HepG2 (cell line): ENCODE data around the gene EBP. TPM values are rescaled to one million over a fixed set of nuclear protein-coding genes. Genes with fewer than 3 reads are reported as not detected.
A peak's percentile ranks its signal among the peaks of the same experiment; 100 is the strongest.

Experiments
- ATAC-seq: fragments of 200-7000 bp; cut with Tn5 transposase; 3 replicates; pipeline ENCODE4 v1.9.1; 2020; ENCODE audit warnings: mild to moderate bottlenecking, moderate library complexity
- BruUV-seq: library from RNA; stranded (reverse); fragments of 400-500 nt; replicated peaks from 2 replicates; lab custom pipeline; 2021; lab: Mats Ljungman, UMichigan
- CTCF ChIA-PET: fragments of 300-600 bp; formaldehyde crosslinking; extraction: SDS; loops from one replicate; lab custom pipeline; 2021; ENCODE audit warnings: low total read pairs, inconsistent platforms, low intra/inter-chr PET ratio; lab: Yijun Ruan, JAX
- POLR2A ChIA-PET: fragments of 350-600 bp; sonication (Branson Sonifier 250); formaldehyde crosslinking; loops from one replicate; lab custom pipeline; 2020; ENCODE audit warnings: antibody characterized with exemption, inconsistent platforms; lab: Yijun Ruan, JAX
- DNase-seq: peaks from one replicate; pipeline ENCODE4 v3.0.0-alpha.2; 2015; ENCODE audit warnings: low spot score
- FAIRE-seq: peaks from 3 replicates; lab custom pipeline; 2011; peaks lifted over from hg19 to GRCh38; lab: Jason Lieb, UNC
- H2AFZ ChIP-seq: one replicate; pipeline ENCODE4 v1.6.1; 2011; ENCODE audit warnings: low read length, inconsistent platforms
- H3K27ac ChIP-seq: fragments of 300-600 bp; 3 replicates; pipeline ENCODE4 v1.8.0; 2011; ENCODE audit warnings: mixed run types, mild to moderate bottlenecking, mixed read lengths, low read length, inconsistent platforms; ENCODE audit not compliant: insufficient read depth; ENCODE audit errors: extremely low read length
- H3K27me3 ChIP-seq, 2 experiments: fragments of 200-600 bp in 1 of 2; 2 replicates in 1 of 2; 3 replicates in 1 of 2; pipeline versions ENCODE4 v1.6.0 to v1.8.0; 2011; ENCODE audit warnings: low read length in 2 of 2, mild to moderate bottlenecking in 2 of 2, moderate library complexity in 2 of 2, inconsistent platforms in 1 of 2; ENCODE audit not compliant: insufficient read depth in 2 of 2, control insufficient read depth in 1 of 2
- H3K36me3 ChIP-seq, 2 experiments: fragments of 200-600 bp in 1 of 2; replicated peaks in 1 of 2; 2 replicates in 1 of 2; 3 replicates in 1 of 2; pipeline versions ENCODE4 v1.5.1 to v1.8.0; 2011; ENCODE audit warnings: low read length in 2 of 2, inconsistent platforms in 1 of 2; ENCODE audit not compliant: insufficient read depth in 2 of 2, control insufficient read depth in 1 of 2
- H3K4me1 ChIP-seq: 2 replicates; pipeline ENCODE4 v1.5.1; 2012; ENCODE audit warnings: low read length, inconsistent platforms; ENCODE audit not compliant: insufficient read depth
- H3K4me2 ChIP-seq: 2 replicates; pipeline ENCODE4 v1.6.0; 2011; ENCODE audit warnings: low read depth, low read length, inconsistent platforms
- H3K4me3 ChIP-seq, 3 experiments: fragments of 200-600 bp in 1 of 3; sonication (generic), shearing (Covaris generic) in 1 of 3; replicated peaks in 1 of 3; 2 replicates each; pipeline ENCODE4 v1.5.1; 2011 to 2016; ENCODE audit warnings: low read length in 3 of 3, inconsistent platforms in 2 of 3, low read depth in 2 of 3, mild to moderate bottlenecking in 2 of 3, control low read depth in 1 of 3, mixed read lengths in 1 of 3; ENCODE audit not compliant: insufficient read depth in 1 of 3
- H3K79me2 ChIP-seq: one replicate; pipeline ENCODE4 v1.6.1; 2011; ENCODE audit warnings: low read length, inconsistent platforms; ENCODE audit not compliant: insufficient read depth
- H3K9ac ChIP-seq: 2 replicates; pipeline ENCODE4 v1.6.0; 2011; ENCODE audit warnings: mild to moderate bottlenecking, low read depth, low read length, inconsistent platforms; ENCODE audit not compliant: insufficient read depth
- H3K9me3 ChIP-seq: 2 replicates; pipeline ENCODE4 v1.5.1; 2012; ENCODE audit warnings: mild to moderate bottlenecking, low read length
- H4K20me1 ChIP-seq: 2 replicates; pipeline ENCODE4 v1.6.0; 2011; ENCODE audit warnings: inconsistent platforms, mild to moderate bottlenecking, low read length, moderate library complexity; ENCODE audit not compliant: insufficient read depth
- ARNT2 ChIP-seq: sonication (generic); formaldehyde crosslinking; IDR thresholded peaks from 2 replicates; pipeline ENCODE4 v1.8.0; 2022; ENCODE audit warnings: mild to moderate bottlenecking, low read depth, missing genetic modification reagents, moderate library complexity
- ATF3 ChIP-seq: sonication (generic); formaldehyde crosslinking; IDR thresholded peaks from 2 replicates; pipeline ENCODE4 v1.4.0; 2020; ENCODE audit warnings: missing genetic modification reagents
- ATF7 ChIP-seq, 2 experiments: fragments of 450-650 bp in 1 of 2; sonication (generic) in 1 of 2; formaldehyde crosslinking in 1 of 2; IDR thresholded peaks; 2 replicates each; pipeline versions ENCODE4 v1.4.0 to v1.6.1; 2016 to 2020; ENCODE audit warnings: antibody characterized with exemption in 1 of 2, mild to moderate bottlenecking in 1 of 2, missing genetic modification reagents in 1 of 2
- CBFB ChIP-seq: sonication (generic); formaldehyde crosslinking; IDR thresholded peaks from 2 replicates; pipeline ENCODE4 v1.4.0; 2020; ENCODE audit warnings: missing genetic modification reagents
- ELF1 ChIP-seq: sonication (generic); formaldehyde crosslinking; IDR thresholded peaks from 2 replicates; pipeline ENCODE4 v1.4.0; 2020; ENCODE audit warnings: missing genetic modification reagents
- FOSL1 ChIP-seq: sonication (generic); formaldehyde crosslinking; IDR thresholded peaks from 2 replicates; pipeline ENCODE4 v1.9.0; 2021; ENCODE audit warnings: missing genetic modification reagents, borderline replicate concordance
- RFX1 ChIP-seq: fragments of 450-650 bp; IDR thresholded peaks from 2 replicates; pipeline ENCODE4 v1.6.1; 2017
- RFX3 ChIP-seq: IDR thresholded peaks from 2 replicates; pipeline ENCODE4 v1.6.1; 2016; ENCODE audit warnings: missing biosample characterization, missing genetic modification reagents
- TBX3 ChIP-seq: fragments of 450-650 bp; IDR thresholded peaks from 2 replicates; pipeline ENCODE4 v1.6.1; 2017; ENCODE audit warnings: antibody characterized with exemption, mild to moderate bottlenecking, inconsistent platforms, borderline replicate concordance
- ZFX ChIP-seq: sonication (generic); formaldehyde crosslinking; IDR thresholded peaks from 2 replicates; pipeline ENCODE4 v1.4.0; 2020; ENCODE audit warnings: mild to moderate bottlenecking, low read depth, missing genetic modification reagents, moderate library complexity
- ZNF20 ChIP-seq: sonication (generic); formaldehyde crosslinking; IDR thresholded peaks from 2 replicates; pipeline ENCODE4 v1.4.0; 2020; ENCODE audit warnings: mild to moderate bottlenecking, moderate library complexity, missing genetic modification reagents
- ZNF333 ChIP-seq: sonication (generic); formaldehyde crosslinking; IDR thresholded peaks from 2 replicates; pipeline ENCODE4 v1.4.0; 2020; ENCODE audit warnings: mild to moderate bottlenecking, missing genetic modification reagents, borderline replicate concordance
- ZNF34 ChIP-seq: sonication (generic); formaldehyde crosslinking; IDR thresholded peaks from 2 replicates; pipeline ENCODE4 v1.4.0; 2020; ENCODE audit warnings: mild to moderate bottlenecking, missing genetic modification reagents, borderline replicate concordance
- ZNF451 ChIP-seq: sonication (generic); formaldehyde crosslinking; IDR thresholded peaks from 2 replicates; pipeline ENCODE4 v1.5.0; 2020; ENCODE audit warnings: mild to moderate bottlenecking, missing genetic modification reagents
- ZNF460 ChIP-seq: sonication (generic); formaldehyde crosslinking; IDR thresholded peaks from 2 replicates; pipeline ENCODE4 v1.5.1; 2020; ENCODE audit warnings: missing genetic modification reagents, mild to moderate bottlenecking, borderline replicate concordance
- ZNF720 ChIP-seq: sonication (generic); formaldehyde crosslinking; IDR thresholded peaks from 2 replicates; pipeline ENCODE4 v1.4.0; 2020; ENCODE audit warnings: missing genetic modification reagents
- ZNF737 ChIP-seq: sonication (generic); formaldehyde crosslinking; IDR thresholded peaks from 2 replicates; pipeline ENCODE4 v1.5.0; 2020; ENCODE audit warnings: missing genetic modification reagents, mild to moderate bottlenecking, borderline replicate concordance
- WGBS: methylation state at CpG from one replicate; pipeline ENCODE4 v1.1.6; 2017; ENCODE audit warnings: low lambda C conversion rate; 5-methylcytosine and 5-hydroxymethylcytosine counted together
- in situ Hi-C: cut with HindIII; loops from 2 replicates; pipeline ENCODE4 v1.10.0; 2017; ENCODE audit warnings: low pct_unique_long_range_greater_than_20kb; ENCODE audit not compliant: extremely low pct_ligation_motif_present
- intact Hi-C: fragments of 100-400 bp; cut with micrococcal nuclease; formaldehyde crosslinking; loops from one replicate; pipeline ENCODE4 v1.10.0; 2022; ENCODE audit not compliant: unreplicated experiment
- polyA plus RNA-seq, 8 experiments: library from polyadenylated mRNA; depleted of rRNA in 3 of 8; stranded (reverse) in 7 of 8; unstranded in 1 of 8; fragments of >200 nt; fragmentation: Illumina TruSeq in 4 of 8; extraction: Trizol in 4 of 8; gene quantifications; 2 replicates each; pipeline versions ENCODE4 v1.2.1 to v1.2.3, GENCODE V29; 2011 to 2016; ENCODE audit warnings: low read depth in 4 of 8, missing spikeins in 1 of 8, mixed read lengths in 1 of 8; ENCODE audit not compliant: insufficient read depth in 1 of 8
- total RNA-seq, 5 experiments: library from RNA; depleted of rRNA; stranded (reverse); fragments of >200 nt; fragmentation: Illumina TruSeq; extraction: Trizol; gene quantifications; 2 replicates each; pipeline ENCODE4 v1.2.3, GENCODE V29; 2016; ENCODE audit warnings: low read depth in 1 of 5

The EBP gene
- total and polyA plus RNA-seq, 2 of the 13 experiments (the other 11 are each of a cell fraction or from before 2014, with no cell fraction given): 106 to 260 TPM

GRCh38 chrX:48538641-48539344 is 17.2 kb downstream of the EBP start:
- H3K4me3 ChIP-seq: peak overlapping the region in 1 of 3 experiments; percentile 28; a peak in 1 of 6 replicates
- peak overlapping the region; percentile 33 for H3K27ac ChIP-seq
- intact Hi-C loops: loop anchor here (10.0 kb wide), 1 partner anchor 64 kb away; the partner anchor contains the start of genes FTSJ1 and SLC38A5
- FAIRE-seq: no peak
- WGBS: 86% methylated on average over 19 of the region's 23 CpGs
- no peaks in the 10 kb centered on the region for H3K9me3 ChIP-seq
- CTCF ChIA-PET: no interaction called here
- peaks cover 26% of the 10 kb centered on the region for H3K4me1 ChIP-seq
- no peak for ATAC-seq
- in situ Hi-C loops: no loop called here
- peak overlapping the region; percentile 53 for H3K4me2 ChIP-seq
- no TSS peak for BruUV-seq
- H3K9ac ChIP-seq: peak overlapping the region; percentile 64
- no peak overlapping the region for H2AFZ ChIP-seq
- no peak for DNase-seq
- H3K79me2 ChIP-seq: peaks cover 10% of the 10 kb centered on the region
- TF ChIP-seq ZNF20 (CRISPR knock-in tag) (no peak), ZNF720 (CRISPR knock-in tag) (no peak), ZNF460 (peak; percentile 57; the same call in 1 of the 2 replicates)
- H3K27me3 ChIP-seq: no peaks in the 10 kb centered on the region
- POLR2A ChIA-PET: interaction anchor here (0.6 to 3.1 kb wide), 11 partner anchors 9 to 1894 kb away, joined by 3 to 28 read pairs (median 4); partner anchors contain the start of genes EBP and RBM3
- no peaks in the 10 kb centered on the region for H4K20me1 ChIP-seq
- no peaks in the 10 kb centered on the region for H3K36me3 ChIP-seq

GRCh38 chrX:48539345-48540027 is 17.9 kb downstream of the EBP start, which contains the start of gene TBC1D25:
Gene TBC1D25, plus strand, starts transcription at chrX:48539714. Its CDS starts 84 bp downstream, at chrX:48539798.
- FAIRE-seq: peak; percentile 80
- in situ Hi-C loops: no loop called here
- Histone ChIP-seq H3K4me2 (peak within 1 kb of the TSS; percentile 74), H3K27me3 (no peaks in the 10 kb centered on the region), H3K27ac (peak within 1 kb of the TSS; percentile 54), H2AFZ (no peak within 1 kb of the TSS), H3K4me1 (peaks cover 26% of the 10 kb centered on the region), H3K9ac (peak within 1 kb of the TSS; percentile 64), H3K9me3 (no peaks in the 10 kb centered on the region), H3K4me3 (peak within 1 kb of the TSS; percentile 54 to 75 (median 69); a peak in 5 of 6 replicates), H3K79me2 (peaks cover 10% of the 10 kb centered on the region), H3K36me3 (no peaks in the 10 kb centered on the region), H4K20me1 (no peaks in the 10 kb centered on the region)
- intact Hi-C loops: loop anchor here (10.0 kb wide), 1 partner anchor 65 kb away; the partner anchor contains the start of genes FTSJ1 and SLC38A5
- ChIA-PET POLR2A (interaction anchor here (0.6 to 3.1 kb wide), 11 partner anchors 9 to 1894 kb away, joined by 3 to 28 read pairs (median 4); partner anchors contain the start of genes EBP and RBM3), CTCF (no interaction called here)
- 2% methylated on average over 10 of the region's 59 CpGs for WGBS
- DNase-seq: peak; percentile 88
- no TSS peak for BruUV-seq
- peak; percentile 90 for ATAC-seq
- TF ChIP-seq ZNF737 (no peak), TBX3 (peak; percentile 97), ZNF333 (CRISPR knock-in tag) (no peak), ATF7 (IDR thresholded peaks at IDR 0.05) (peak; percentile 98), ATF7 (CRISPR knock-in tag; IDR thresholded peaks at IDR 0.05) (no peak), ZNF451 (CRISPR knock-in tag) (0 out of 2 replicates have a peak, but pooled peaks have one; percentile 37), ELF1 (CRISPR knock-in tag) (peak; percentile 91), ZFX (CRISPR knock-in tag) (peak; percentile 62), ZNF34 (CRISPR knock-in tag) (no peak), ATF3 (no peak), RFX3 (CRISPR knock-in tag) (no peak), RFX1 (peak; percentile 23; the same call in 1 of the 2 replicates), CBFB (CRISPR knock-in tag) (no peak), ARNT2 (CRISPR knock-in tag) (0 out of 2 replicates have a peak, but pooled peaks have one; percentile 41), FOSL1 (CRISPR knock-in tag) (no peak)
